ENCODE measurements around the gene METTL4.

The METTL4 gene

DNA sequence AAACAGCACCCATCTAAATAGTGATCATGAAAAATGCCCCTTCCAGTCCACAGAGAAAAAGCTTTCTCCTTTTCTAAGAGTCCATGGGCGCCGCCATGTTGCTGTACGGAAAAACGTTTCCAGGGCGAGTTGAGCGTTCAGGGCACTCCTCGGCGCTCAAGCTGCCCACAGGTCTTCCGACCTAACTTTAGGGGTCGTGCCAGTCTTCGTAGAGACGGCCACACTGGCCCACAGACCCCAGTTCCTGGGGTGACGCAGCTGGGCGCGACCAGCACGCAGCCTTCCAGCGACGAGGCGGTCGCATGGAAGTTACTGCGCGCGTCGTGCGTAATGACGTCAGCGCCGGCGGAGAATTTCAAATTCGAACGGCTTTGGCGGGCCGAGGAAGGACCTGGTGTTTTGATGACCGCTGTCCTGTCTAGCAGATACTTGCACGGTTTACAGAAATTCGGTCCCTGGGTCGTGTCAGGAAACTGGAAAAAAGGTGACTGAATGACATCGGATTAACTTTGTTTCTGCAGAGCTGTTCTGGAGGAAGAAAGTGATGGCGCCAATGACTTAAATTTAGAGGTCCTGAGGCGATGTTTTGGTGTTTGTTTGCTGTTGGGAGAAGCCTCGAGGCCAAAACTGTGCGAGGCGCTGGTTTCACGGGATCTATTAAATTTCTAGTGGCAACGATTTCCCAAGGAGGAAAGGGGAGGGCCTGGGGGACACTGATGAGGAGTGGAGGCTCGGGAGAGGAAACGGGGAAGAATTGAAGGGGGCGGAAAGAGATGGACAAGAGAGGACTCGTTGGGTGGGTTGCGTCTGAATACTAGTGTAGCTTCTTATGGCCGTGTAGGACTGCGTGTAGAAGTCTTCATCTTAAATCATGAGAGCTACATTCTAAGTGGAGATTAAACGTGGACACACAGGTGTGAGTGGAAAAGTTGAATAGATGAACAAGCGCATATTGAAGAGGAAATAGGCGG, at the start of gene METTL4, which contains the start of gene NDC80:
Gene METTL4, minus strand, starts transcription at position 306 of the 971 bp plus-strand sequence. CDS start 4,289 bp downstream, outside the sequence.
Gene NDC80, plus strand, starts transcription at position 358 of the 971 bp plus-strand sequence. CDS start 1,429 bp downstream, outside the sequence.
- TF ChIP-seq ZNF384 (IDR thresholded peaks at IDR 0.05): peak; percentile 70; the same call in 1 of the 2 replicates
- TF ChIP-seq L3MBTL2 (conservative IDR thresholded peaks at IDR 0.05): peak; percentile 72
- TF ChIP-seq ELF4 (IDR thresholded peaks at IDR 0.05): 0 out of 2 replicates have a peak, but pooled peaks have one; percentile 54
- no peak for TF ChIP-seq FOXA1 (IDR thresholded peaks at IDR 0.05)
- no peak for TF ChIP-seq SP1 (IDR thresholded peaks at IDR 0.05)
- peak; percentile 76 for TF ChIP-seq FOXM1 (IDR thresholded peaks at IDR 0.05; ENCODE audit: borderline replicate concordance)
- ChIA-PET POLR2A (interaction anchor here (1.2 to 1.7 kb wide), 3 partner anchors 14 to 85 kb away, joined by 3 to 6 read pairs (median 4); partner anchors contain the start of gene SMCHD1), CTCF (no interaction called here)
- DNase-seq (ENCODE audit: extremely low spot score): peak; percentile 76

GRCh38 chr18:2618009-2618408, 46.7 kb upstream of the METTL4 start:
- DNase-seq (ENCODE audit: extremely low spot score): no peak
- ChIA-PET POLR2A (no interaction called here), CTCF (no interaction called here)
- TF ChIP-seq FOXA1 (IDR thresholded peaks at IDR 0.05): no peak
- TF ChIP-seq ARNT (IDR thresholded peaks at IDR 0.05): no peak
- no peak for TF ChIP-seq FOXK2 (IDR thresholded peaks at IDR 0.05)
- TF ChIP-seq PKNOX1 (IDR thresholded peaks at IDR 0.05): no peak
- TF ChIP-seq ELF4 (IDR thresholded peaks at IDR 0.05): no peak
- no peak for TF ChIP-seq ZNF384 (IDR thresholded peaks at IDR 0.05)
- no peak for TF ChIP-seq CTBP1 (IDR thresholded peaks at IDR 0.05; ENCODE audit: borderline replicate concordance)
- TF ChIP-seq L3MBTL2 (conservative IDR thresholded peaks at IDR 0.05): no peak

GRCh38 chr18:2617401-2617998, 46.2 kb upstream of the METTL4 start:
- DNase-seq (ENCODE audit: extremely low spot score): no peak
- POLR2A ChIA-PET: no interaction called here
- CTCF ChIA-PET: no interaction called here
- TF ChIP-seq FOXK2 (IDR thresholded peaks at IDR 0.05) (no peak), CTBP1 (IDR thresholded peaks at IDR 0.05; ENCODE audit: borderline replicate concordance) (no peak)

- ChIA-PET POLR2A (no interaction called here), CTCF (no interaction called here)
- TF ChIP-seq ARNT (IDR thresholded peaks at IDR 0.05): no peak
- TF ChIP-seq FOXK2 (IDR thresholded peaks at IDR 0.05): no peak
- TF ChIP-seq CTBP1 (IDR thresholded peaks at IDR 0.05; ENCODE audit: borderline replicate concordance): no peak
- no peak for TF ChIP-seq PKNOX1 (IDR thresholded peaks at IDR 0.05)
- TF ChIP-seq SP1 (IDR thresholded peaks at IDR 0.05): no peak
- no peak for TF ChIP-seq ZNF384 (IDR thresholded peaks at IDR 0.05)
- no peak for DNase-seq (ENCODE audit: extremely low spot score)
These were observed 41.7 kb upstream of the METTL4 start for GRCh38 chr18:2612996-2613395.

GRCh38 chr18:2610549-2610948, 39.2 kb upstream of the METTL4 start:
- TF ChIP-seq L3MBTL2 (conservative IDR thresholded peaks at IDR 0.05): no peak
- no peak for TF ChIP-seq FOXA1 (IDR thresholded peaks at IDR 0.05)
- TF ChIP-seq SP1 (IDR thresholded peaks at IDR 0.05): no peak
- no peak for TF ChIP-seq NFRKB (IDR thresholded peaks at IDR 0.05)
- TF ChIP-seq ELF4 (IDR thresholded peaks at IDR 0.05): no peak
- no peak for TF ChIP-seq FOXM1 (IDR thresholded peaks at IDR 0.05; ENCODE audit: borderline replicate concordance)
- TF ChIP-seq TARDBP (IDR thresholded peaks at IDR 0.05): no peak
- TF ChIP-seq LEF1 (IDR thresholded peaks at IDR 0.05; ENCODE audit: borderline replicate concordance): no peak
- TF ChIP-seq FOXK2 (IDR thresholded peaks at IDR 0.05): no peak
- TF ChIP-seq ZNF384 (IDR thresholded peaks at IDR 0.05): no peak
- no peak for TF ChIP-seq SUZ12 (IDR thresholded peaks at IDR 0.05)
- TF ChIP-seq ARNT (IDR thresholded peaks at IDR 0.05): no peak
- no peak for TF ChIP-seq PKNOX1 (IDR thresholded peaks at IDR 0.05)
- TF ChIP-seq CTBP1 (IDR thresholded peaks at IDR 0.05; ENCODE audit: borderline replicate concordance): no peak
- TF ChIP-seq BHLHE40 (IDR thresholded peaks at IDR 0.05; ENCODE audit: borderline replicate concordance): no peak
- TF ChIP-seq HDGF (IDR thresholded peaks at IDR 0.05; ENCODE audit: borderline replicate concordance): no peak
- no peak for DNase-seq (ENCODE audit: extremely low spot score)
- CTCF ChIA-PET: no interaction called here
- POLR2A ChIA-PET: no interaction called here

- no peak for TF ChIP-seq ARNT (IDR thresholded peaks at IDR 0.05)
- TF ChIP-seq SUZ12 (IDR thresholded peaks at IDR 0.05): no peak
- TF ChIP-seq L3MBTL2 (conservative IDR thresholded peaks at IDR 0.05): no peak
- DNase-seq (ENCODE audit: extremely low spot score): no peak
- ChIA-PET CTCF (no interaction called here), POLR2A (no interaction called here)
These were observed 38.3 kb upstream of the METTL4 start for GRCh38 chr18:2609604-2610003.
